Lung (tissue), 12 donors: ENCODE results near the gene ZC3H18. TPM values are rescaled to one million over a fixed set of nuclear protein-coding genes. Genes with fewer than 3 reads are reported as not detected.

Experiments used
- ATAC-seq: fragments of 200-7000 bp; cut with Tn5 transposase; one replicate; pipeline ENCODE4 v1.9.1; 2020; ENCODE audit warnings: moderate number of reproducible peaks; ENCODE audit not compliant: insufficient read depth, low FRiP score
- DNase-seq, 3 donors: peaks; one replicate each; pipeline ENCODE4 v3.0.0-alpha.2; 2013 to 2017
- H3K27ac ChIP-seq, 2 donors: one replicate each; pipeline ENCODE4 v1.5.1; 2013; ENCODE audit warnings: mild to moderate bottlenecking in 2 of 2, moderate library complexity in 2 of 2, control low read depth in 1 of 2, inconsistent platforms in 1 of 2, low read depth in 1 of 2, low read length in 1 of 2
- H3K27me3 ChIP-seq, 3 donors: one replicate each; pipeline ENCODE4 v1.5.1; 2013; ENCODE audit warnings: low read length in 2 of 3; ENCODE audit not compliant: control insufficient read depth in 3 of 3, insufficient read depth in 3 of 3
- H3K36me3 ChIP-seq, 4 donors: one replicate each; pipeline ENCODE4 v1.5.1; 2013; ENCODE audit warnings: low read length in 4 of 4, mild to moderate bottlenecking in 1 of 4, moderate library complexity in 1 of 4; ENCODE audit not compliant: control insufficient read depth in 4 of 4, insufficient read depth in 4 of 4
- H3K4me1 ChIP-seq, 5 donors: one replicate each; pipeline ENCODE4 v1.5.1; 2013; ENCODE audit warnings: low read length in 5 of 5, mild to moderate bottlenecking in 2 of 5, moderate library complexity in 1 of 5; ENCODE audit not compliant: control insufficient read depth in 5 of 5, insufficient read depth in 5 of 5
- H3K4me3 ChIP-seq: one replicate; pipeline ENCODE4 v1.5.1; 2013; ENCODE audit warnings: mild to moderate bottlenecking, control low read depth, moderate library complexity
- H3K9ac ChIP-seq, 2 donors: one replicate each; pipeline ENCODE4 v1.5.1; 2013; ENCODE audit warnings: low read length in 2 of 2, control low read depth in 1 of 2; ENCODE audit not compliant: insufficient read depth in 1 of 2
- H3K9me3 ChIP-seq, 4 donors: one replicate each; pipeline ENCODE4 v1.5.1; 2013; ENCODE audit warnings: low read length in 3 of 4, mild to moderate bottlenecking in 1 of 4, moderate library complexity in 1 of 4; ENCODE audit not compliant: control insufficient read depth in 4 of 4, insufficient read depth in 3 of 4
- WGBS, 2 donors: extraction: QIAGEN DNeasy Blood & Tissue Kit; methylation state at CpG; one replicate each; pipeline ENCODE4 v1.1.7; 2013; 5-methylcytosine and 5-hydroxymethylcytosine counted together
- polyA plus RNA-seq, 2 donors: library from polyadenylated mRNA; stranded (reverse); fragments of 200-250 nt; gene quantifications; one replicate each; pipeline ENCODE4 v1.2.1, GENCODE V29; 2013
- total RNA-seq, 2 donors: library from RNA; depleted of rRNA in 1 of 2; stranded (reverse); fragments of >200 nt in 1 of 2; gene quantifications; one replicate each; pipeline ENCODE4 v1.2.1, GENCODE V29; 2014 to 2021
- TF ChIP-seq, protein P1 (sequence below): IDR thresholded peaks from 2 replicates; pipeline ENCODE4 v1.5.1; 2012; ENCODE audit warnings: mild to moderate bottlenecking; ENCODE audit errors: control extremely low read depth, extremely low read depth
- donor health status: control.
- donor health status: control.
- donor health status: Bipolar disorder and iron deficiency.
- donor health status: healthy.
- donor health status: DM: yes; HTN: yes; CAD: no.

ZC3H18 gene
- total and polyA plus RNA-seq, 4 donors: 21.2 to 44.0 (median 28.6) TPM

DNA sequence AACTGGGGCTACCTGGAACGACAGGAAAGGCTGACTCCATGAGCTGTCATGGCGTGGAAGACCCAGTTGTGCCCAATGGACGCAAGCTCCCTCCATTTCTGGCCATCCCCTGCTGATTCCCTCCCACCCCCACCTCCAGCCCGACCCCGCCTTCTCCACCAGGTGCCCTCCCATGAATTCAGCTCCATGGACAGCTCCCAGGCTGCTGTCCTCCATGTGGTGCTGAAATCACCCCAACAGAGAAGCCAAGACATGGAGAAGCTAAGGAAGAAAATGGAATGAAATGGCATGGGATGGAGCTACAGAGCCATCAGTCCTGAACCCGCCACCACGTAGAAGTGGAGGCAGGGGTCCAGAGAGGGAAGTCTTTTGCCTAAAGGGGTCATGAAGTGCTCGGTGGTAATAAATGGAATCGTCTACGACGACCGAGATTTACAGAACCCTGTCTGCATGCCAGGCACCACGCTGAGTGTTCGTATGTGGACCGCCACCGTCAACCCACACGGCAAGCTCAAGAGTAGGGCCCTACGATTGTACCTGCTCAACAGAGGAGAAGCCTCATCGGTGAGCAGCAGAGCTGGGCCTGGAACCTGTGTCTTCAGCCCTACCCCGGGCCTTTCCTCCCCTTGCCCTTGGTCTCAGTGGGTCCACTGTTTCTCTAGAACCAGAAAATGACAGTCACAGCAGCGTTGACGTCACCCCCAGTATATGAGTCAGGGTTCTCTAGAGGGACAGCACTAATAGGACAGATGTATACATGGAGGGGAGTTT is 9.3 kb upstream of the ZC3H18 start:
- Histone ChIP-seq H3K9me3 (peaks cover 0 to 3% (median 0%) of the 10 kb centered on the region in 4 donors), H3K27me3 (peaks cover 0 to 3% (median 0%) of the 10 kb centered on the region in 3 donors), H3K27ac (no peak overlapping the region), H3K9ac (no peak overlapping the region), H3K36me3 (no peaks in the 10 kb centered on the region), H3K4me1 (peaks cover 0 to 5% (median 0%) of the 10 kb centered on the region in 5 donors), H3K4me3 (no peak overlapping the region)
- WGBS, 2 donors: 61 to 68% methylated on average over 22 of the region's 22 CpGs
- no peak for ATAC-seq
- TF ChIP-seq, protein P1, sequence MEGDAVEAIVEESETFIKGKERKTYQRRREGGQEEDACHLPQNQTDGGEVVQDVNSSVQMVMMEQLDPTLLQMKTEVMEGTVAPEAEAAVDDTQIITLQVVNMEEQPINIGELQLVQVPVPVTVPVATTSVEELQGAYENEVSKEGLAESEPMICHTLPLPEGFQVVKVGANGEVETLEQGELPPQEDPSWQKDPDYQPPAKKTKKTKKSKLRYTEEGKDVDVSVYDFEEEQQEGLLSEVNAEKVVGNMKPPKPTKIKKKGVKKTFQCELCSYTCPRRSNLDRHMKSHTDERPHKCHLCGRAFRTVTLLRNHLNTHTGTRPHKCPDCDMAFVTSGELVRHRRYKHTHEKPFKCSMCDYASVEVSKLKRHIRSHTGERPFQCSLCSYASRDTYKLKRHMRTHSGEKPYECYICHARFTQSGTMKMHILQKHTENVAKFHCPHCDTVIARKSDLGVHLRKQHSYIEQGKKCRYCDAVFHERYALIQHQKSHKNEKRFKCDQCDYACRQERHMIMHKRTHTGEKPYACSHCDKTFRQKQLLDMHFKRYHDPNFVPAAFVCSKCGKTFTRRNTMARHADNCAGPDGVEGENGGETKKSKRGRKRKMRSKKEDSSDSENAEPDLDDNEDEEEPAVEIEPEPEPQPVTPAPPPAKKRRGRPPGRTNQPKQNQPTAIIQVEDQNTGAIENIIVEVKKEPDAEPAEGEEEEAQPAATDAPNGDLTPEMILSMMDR: no peak
- peak; percentile 41 to 51 (median 51) for DNase-seq

DNA sequence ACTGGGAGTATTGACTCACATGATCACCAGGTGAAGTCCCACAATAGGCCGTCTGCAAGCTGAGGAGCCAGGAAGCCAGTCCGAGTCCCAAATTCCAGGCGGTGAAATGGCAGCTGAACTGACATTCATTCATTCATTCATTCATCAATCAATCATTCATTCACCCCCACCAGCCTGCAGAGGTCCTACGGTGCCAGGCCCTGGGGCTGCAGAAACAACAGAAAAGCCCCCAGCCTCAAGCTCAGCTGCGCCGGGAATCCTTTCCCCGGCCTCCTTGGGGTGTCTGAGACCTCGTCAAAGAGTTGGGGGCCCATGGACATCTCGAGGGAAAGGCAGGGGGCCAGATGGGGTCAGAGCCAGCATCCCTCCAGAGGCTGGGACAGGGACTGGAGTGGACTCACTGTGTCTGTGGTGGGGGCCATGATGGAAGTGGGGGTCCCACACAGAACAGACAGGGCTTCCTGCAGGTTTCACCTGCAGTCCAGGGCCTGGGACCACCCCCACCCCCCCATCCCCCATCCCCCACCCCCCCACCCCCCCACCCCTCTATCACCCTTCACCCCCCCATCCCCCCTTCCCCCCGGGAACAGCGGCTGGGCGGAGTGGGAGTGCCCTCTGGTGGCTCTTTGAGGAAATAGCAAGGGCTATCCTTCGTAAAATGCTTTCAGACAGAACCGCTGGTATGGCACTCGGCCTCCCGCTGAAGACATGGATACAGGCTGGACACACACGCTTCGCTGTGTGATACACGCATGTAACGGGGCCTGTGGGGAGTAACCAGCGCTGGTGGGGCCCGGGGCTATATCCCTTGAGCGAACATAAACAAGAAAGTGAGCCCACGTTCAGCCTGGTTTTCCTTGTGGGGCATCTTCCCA is 8.5 kb upstream of the ZC3H18 start:
- Histone ChIP-seq H3K9ac (no peak overlapping the region), H3K4me1 (peaks cover 0 to 5% (median 0%) of the 10 kb centered on the region in 5 donors), H3K4me3 (no peak overlapping the region), H3K36me3 (no peaks in the 10 kb centered on the region), H3K27ac (no peak overlapping the region), H3K27me3 (peaks cover 0 to 3% (median 0%) of the 10 kb centered on the region in 3 donors), H3K9me3 (no peaks in the 10 kb centered on the region)
- TF ChIP-seq, protein P1: peak; percentile 77
- WGBS, 2 donors: 26 to 35% methylated on average over 21 to 23 of the region's 24 CpGs
- DNase-seq (peak; percentile 52 to 56 (median 56)), ATAC-seq (peak; percentile 43)

DNA sequence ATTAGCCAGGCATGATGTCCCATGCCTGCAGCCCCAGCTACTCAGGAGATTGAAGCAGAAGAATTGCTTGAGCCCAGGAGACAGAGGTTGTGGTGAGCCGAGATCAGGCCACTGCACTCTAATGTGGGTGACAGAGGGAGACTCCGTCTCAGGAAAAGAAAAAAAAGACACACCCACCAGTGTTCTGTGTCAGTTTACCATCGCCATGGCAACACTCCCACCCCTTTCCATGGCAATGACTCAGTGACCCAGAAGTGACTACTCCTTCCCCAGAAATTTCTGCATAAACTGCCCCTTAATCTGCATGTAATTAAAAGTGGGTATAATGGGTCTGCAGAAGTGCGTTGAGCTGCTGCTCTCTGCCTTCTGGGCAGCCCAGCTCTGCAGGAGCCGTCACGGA is 4.0 kb upstream of the ZC3H18 start:
- WGBS, 2 donors: 75 to 91% methylated on average over 6 of the region's 6 CpGs
- no peak for ATAC-seq
- no peak for DNase-seq
- Histone ChIP-seq H3K9me3 (no peaks in the 10 kb centered on the region), H3K36me3 (no peaks in the 10 kb centered on the region), H3K4me1 (peaks cover 1 to 13% (median 5%) of the 10 kb centered on the region in 5 donors), H3K4me3 (no peak overlapping the region), H3K9ac (no peak overlapping the region), H3K27me3 (no peaks in the 10 kb centered on the region), H3K27ac (no peak overlapping the region)
- TF ChIP-seq, protein P1: no peak
